GM19468 (cell line): ENCODE data around the gene AGPAT2.
"Not testable (repeated sequence)": the region's sequence is repeated elsewhere in the genome, so short reads cannot be mapped to it uniquely, and the experiment has no call there.

Experiments
- ATAC-seq: cut with Tn5 transposase; IDR thresholded peaks from one replicate; pipeline ENCODE4 v1.9.1; 2021; ENCODE audit warnings: mild to moderate bottlenecking, moderate library complexity, moderate number of reproducible peaks; ENCODE audit not compliant: unreplicated experiment; ENCODE audit errors: extremely low read depth

AGPAT2 gene

DNA sequence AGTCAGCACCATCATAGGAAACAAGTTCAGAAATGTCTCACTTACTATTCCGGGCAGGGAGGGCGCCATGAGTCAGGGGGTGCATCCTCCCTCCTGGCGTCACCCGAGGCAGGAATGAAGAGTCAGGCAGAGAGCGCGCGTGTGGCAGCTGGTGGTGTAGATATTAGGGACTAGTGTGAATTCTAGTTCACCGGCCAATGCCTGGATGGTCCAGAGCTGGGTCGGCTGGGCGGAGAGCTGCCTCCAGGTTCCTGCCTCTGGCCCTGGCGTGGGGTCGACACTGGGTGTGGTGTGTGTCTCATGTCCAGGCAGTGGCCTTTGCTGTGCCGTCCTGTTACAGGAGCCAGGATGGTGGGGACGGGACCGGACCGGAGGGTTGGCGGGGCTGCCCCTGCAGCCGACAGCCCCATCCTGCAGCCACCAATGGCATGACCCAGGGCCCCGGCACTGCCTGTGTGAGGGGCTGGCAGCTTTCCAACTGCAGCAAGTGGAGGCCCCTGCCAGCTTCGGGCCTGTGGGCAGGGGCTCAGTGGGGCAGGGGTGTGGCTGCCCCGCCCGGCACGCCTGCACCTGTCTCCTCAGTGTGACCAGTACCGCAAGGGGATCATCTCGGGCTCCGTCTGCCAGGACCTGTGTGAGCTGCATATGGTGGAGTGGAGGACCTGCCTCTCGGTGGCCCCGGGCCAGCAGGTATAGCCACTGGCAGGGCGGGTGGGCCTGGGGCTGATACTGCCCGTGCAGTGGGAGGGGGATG, 34.3 kb upstream of the AGPAT2 start:
- no peak for ATAC-seq

DNA sequence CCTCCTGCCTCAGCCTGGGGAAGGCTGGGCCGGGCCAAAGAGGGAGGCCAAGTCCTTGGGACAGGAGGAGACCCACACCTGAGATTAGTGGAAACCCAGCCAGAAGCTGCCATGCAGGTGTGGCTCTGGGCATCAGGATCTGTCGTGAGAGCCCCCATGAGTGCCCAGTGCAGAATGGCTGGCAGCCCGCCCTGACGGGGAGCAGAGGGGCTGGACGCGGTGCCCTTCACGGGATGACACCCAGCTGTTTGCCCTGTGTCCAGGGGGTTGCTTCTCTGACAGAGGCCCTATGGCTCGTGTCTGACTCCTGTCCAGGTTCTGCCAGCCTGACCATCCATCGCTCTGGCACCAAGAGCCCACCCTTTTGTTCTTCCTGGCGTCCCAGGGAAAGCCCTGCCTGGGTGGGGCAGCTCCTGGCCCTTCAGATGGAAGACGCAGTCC, 33.7 kb upstream of the AGPAT2 start:
- no peak for ATAC-seq

DNA sequence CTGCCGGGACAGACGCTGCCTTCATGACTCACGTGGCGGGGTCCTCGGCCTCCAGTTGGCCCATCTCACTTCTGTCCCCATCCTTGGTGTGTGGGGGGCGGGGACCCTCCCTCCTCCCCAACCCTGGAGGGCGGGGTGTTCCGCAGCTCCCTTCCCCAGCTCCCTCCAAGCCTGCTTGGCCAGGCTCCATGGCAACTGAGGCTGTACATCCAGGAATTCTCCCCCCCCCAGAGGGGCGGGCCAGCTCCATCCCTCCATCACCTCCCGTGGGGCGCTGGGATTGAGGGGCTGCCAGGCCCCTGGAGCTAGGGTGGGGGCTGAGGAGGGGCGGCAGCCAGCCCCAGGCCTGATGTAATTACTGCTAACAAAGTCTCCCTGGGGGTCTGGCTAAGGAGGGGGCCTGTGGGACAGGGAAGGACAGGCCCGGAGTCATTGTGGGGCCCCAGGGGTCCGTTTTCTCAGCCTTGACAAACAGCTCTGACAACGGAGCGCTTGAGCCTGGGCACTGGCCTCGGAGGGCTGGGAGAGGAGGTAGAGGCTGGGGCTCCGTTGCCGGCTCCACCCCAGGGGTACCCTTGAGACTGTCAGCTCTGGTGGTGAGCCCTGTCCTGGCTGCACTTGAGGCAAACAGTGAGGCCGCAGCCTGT, 33.1 kb upstream of the AGPAT2 start:
- no peak for ATAC-seq

DNA sequence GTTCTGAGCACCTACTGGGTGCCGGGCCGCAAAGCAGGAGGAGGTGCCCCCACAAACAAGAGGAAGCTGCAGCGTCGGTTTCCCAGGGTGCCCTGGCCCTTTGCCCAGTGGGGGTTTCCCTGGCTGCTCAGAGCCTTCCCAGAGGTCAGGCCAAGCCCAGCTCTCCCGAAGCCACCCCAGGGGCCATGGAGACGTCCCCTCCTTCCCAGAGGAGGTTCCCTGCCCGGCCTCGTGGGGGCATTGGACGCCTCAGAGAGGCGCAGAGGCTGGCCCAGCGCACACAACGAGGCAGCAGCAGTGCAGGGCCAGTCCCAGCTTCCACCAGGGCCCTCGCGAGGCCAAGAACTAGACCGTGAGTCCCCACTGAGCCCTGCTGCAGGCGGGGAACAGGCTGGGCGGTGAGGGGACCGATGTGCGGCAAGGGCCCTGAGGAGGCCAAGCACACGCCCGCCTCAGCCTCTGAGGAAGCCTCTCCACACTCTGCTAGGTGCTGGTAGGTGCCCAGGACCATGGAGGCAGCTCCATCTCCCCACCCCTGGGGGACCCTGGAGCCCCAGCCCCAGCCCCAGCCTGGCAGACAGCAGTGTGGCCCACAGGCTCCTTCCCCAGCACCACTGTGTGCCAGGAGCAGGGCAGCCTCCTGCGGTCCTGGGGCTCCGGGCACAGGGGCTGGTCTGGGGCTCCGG, 32.1 kb upstream of the AGPAT2 start:
- ATAC-seq: no peak

DNA sequence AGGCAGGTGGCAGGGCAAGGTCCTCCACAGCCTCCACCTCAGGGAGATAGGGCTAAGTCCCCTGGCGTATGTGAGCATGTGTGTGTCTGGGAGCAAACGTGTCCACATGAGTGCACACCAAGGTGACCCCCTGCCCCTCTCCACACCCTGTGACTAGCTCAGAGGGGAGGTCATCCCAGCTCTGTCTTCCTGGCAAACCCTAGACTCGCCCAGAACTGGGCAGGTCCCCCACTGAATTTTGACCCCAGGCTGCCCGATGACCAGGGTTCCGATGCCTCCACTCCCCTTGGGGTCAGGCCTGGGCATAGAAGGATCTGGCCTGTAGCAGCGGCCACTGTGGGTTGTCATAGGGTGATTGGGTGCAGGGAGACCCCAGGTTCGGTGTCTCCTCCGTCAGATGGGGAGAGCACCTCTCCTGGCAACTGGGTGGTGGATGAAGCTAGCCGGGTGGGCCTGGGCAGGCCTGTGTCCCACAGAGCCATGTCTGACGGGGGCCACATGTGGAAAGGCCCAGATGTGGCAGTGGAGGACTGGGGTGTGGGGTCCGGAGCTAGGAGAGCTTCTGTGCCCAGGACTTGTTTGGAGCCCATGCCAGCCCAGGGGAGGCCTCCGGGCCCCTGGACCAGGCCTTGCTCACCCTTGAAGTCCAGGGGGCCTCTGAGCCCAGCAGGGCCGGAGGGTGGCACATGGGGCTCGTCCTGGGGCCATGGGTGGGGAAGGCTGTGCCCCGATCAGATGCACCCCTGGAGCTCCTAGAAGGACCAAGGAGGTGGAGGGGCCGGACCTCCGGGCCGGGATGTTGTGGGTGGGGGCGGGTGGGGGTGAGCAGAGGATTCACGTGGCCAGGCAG, 31.3 kb upstream of the AGPAT2 start:
- no peak for ATAC-seq

DNA sequence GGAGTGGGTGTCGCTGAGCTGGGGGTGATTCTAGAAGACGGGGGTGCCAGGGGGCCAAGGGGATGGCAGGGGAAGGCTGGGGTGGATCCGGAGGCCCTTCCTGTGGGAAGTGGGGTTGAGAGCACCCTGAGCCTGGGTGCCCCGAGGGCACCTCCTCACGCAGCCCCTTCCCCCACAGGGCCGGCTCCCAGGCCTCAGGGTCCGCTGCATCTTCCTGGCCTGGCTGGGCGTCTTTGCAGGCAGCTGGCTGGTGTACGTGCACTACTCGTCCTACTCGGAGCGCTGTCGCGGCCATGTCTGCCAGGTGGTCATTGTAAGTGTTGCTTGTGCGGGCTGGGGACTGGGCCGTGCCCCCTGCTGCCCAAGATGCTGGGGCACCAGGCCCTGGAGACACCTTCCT, 30.1 kb upstream of the AGPAT2 start:
- ATAC-seq: no peak

DNA sequence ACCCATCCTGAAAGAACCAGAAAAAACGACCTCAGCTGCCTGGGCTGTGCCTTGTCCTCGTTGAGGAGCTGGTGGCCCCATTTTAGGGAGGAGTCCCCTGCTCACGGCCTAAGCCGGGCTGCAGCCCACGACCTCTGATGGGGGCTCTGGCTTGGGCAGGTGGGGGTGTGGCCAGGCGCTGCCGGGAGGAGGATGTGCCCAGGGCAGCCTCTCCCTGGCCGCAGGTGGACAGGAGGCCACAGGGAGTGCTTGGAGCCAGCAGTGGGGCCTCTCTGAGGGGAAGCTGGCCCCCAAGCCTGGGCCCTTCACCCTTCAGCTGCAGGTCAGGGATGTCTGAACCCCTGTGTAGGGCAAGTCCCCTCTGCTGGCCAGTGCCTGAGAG, 27.6 kb upstream of the AGPAT2 start:
- no peak for ATAC-seq

DNA sequence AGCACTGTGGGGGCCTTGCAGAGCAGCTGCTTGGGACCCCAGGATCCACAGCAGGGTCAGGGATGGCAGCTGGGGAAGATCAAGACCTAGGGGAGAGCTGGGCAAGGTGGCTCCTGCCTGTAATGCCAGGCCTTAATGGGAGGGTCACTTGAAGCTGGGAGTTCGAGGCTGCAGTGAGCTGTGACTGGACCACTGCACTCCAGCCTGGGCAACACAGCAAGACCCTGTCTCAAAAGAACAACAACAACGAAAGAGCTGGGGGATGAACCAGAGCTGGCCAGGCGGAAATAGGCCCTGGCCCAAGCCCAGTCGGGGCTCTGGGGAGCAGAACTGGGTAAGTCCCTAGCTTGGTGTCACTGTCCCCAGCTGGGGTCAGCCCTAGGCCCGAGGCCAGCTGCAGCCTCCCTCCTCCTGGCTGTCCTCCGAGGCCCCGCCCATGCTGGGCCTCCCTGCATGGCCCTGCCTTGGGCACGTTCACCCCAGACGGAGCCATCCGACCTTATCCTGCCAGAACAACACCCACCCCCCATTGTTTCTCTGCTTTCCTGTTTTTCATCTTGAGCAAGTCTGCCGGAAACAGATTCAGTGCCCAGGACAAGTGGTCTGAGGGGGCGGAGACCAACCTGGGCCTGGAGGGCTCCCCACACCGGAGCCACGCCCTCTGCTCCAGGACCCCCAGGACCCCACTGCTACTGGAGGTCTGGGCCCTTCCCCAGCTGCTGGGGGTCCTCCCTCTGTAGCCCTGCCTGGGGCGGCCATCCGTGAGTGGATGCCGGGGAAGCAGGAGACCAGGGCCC, 27.0 kb upstream of the AGPAT2 start:
- no peak for ATAC-seq

DNA sequence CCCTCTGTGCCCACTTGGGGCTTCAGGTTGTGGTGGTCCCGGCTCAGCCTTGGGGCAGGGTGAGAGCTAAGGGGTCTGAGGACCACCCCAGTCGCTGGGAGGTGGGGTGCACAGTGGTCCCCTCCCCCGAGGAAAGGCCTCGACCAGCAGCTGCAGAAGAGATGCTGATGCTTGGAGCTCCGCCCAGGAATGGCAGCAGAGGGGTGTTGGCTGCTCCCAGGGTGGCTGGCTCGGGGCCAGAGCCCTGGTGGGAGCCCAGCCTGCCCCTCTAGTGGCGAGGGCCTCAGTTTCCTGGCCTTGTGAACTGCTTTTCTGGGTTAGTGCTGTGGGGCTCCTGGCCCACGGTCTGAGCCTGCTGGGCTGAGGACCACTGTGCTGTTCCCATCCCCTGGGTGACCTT, 26.3 kb upstream of the AGPAT2 start:
- no peak for ATAC-seq

DNA sequence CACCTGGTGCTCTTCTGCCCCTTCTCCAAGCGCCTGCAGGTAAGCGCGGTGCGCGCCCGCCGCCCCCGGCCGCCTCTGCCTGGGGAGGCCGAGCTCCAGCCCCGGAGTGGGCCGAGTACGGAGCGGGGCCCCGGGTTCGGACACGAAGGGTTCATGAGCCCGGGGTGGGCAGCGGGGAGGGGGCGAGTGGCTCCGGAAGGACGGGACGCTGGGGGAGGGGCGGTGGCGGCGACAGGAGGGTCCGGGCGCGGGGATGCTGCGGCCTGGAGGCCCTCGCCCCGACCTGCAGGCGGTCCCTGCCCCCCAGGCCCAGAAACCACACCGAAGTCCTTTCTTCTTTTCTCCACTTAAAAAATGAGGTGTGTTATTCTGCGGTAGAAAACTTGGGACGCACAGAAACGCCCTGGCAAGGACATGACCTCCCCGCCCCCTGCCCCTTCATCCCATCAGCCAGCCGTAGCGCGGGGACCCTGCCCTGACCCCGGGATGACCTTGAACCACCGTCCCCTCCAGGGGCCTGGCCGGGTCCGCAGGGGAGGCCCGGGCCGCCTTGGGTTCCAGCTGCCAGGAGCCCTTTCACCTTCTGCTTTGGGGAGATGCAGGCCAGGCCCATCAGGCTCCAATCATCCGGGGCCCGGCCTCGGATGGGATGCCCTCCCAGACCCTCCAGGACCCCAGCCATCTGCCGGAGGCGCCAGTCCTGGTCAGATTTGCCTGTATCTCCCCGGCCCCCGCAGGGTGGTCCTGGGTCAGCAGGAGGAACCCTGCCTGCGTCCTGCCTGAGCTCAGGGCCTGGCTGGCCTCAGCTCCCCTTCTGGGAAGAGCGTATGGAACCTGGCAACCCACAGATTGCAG, 25.7 kb upstream of the AGPAT2 start:
- no peak for ATAC-seq

DNA sequence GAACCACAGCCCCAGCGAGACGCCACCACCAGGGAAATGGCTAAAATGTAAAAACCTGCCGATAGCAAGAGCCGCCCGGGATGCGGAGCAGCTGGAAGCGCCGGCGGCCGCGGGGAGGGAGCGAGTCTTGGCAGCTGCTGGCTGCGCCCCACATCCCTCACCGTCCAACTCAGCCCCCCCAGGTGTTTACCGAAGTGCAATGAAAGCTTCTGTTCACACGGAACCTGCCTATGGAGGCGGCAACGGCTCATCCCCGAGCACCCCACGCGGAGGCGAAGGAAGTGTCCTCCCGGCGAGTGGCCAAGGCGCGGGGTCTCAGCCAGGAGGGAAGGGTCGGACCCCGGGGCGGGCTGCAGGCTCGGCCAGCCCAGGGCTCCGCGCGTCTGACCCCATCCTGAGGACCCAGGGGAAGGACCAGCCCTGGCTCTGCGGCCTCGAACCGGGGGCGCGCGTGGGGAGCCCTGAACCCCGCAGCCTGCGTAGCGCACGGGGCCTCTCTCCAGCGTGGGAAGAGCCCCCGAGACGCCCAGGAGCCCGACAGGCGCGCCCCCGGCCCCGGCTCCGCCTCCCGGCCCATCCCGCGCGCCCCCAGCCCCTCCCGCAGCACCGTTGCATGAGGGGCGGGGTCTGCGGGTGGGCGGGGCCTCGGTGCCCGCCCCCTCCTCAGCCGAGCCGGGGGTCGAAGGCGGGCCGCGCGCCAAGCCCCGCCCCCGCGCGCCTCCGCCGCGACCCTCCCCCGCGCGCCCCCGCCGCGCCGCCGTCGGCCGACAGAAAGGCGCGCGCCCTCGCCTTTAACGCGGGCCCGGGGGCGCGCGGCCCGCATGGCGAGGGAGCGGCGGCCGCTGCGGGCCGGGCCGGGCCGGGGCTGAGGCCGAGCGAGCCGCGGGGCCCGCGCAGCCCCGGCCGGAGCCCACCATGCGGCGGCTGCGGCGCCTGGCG, 24.8 kb upstream of the AGPAT2 start, which contains the start of gene DIPK1B:
DIPK1B (plus strand) TSS at position 822 of the 939 bp plus-strand sequence; CDS start at position 916, 94 bp downstream.
- no peak for ATAC-seq

DNA sequence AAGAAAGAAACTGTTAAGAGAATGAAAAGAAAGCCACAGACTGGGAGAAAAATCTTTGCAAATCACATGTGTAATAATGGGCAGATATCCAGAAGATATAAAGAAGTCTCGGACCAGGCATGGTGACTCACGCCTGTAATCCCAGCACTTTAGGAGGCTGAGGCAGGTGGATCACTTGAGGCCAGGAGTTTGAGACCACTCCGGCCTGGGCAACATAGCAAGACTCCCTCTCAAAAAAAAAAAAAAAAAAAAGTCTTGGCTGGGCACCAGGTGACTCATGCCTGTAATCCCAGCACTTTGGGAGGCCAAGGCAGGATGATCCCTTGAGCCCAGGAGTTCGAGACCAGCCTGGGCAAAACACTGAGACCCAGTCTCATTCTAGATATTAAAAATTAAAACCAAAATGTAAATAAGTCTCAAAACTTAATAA, 24.0 kb upstream of the AGPAT2 start:
- ATAC-seq: not testable (repeated sequence)

DNA sequence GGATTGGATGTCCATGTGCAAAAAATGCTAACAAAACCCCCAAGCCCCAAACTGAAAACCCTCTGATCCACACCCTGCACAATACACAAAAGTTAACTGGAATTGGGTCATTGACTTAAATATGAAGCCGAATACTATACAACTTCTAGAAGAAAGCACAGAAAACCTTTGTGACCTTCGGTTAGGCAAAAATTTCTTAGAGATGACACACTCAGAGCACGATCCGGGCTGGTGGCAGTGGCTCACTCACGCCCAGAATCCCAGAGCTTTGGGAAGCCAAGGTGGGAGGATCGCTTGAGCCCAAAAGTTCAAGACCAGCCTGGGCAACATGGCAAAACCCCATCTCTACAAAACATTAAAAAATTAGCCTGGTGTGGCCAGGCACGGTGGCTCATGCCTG, 23.3 kb upstream of the AGPAT2 start:
- ATAC-seq: no peak

DNA sequence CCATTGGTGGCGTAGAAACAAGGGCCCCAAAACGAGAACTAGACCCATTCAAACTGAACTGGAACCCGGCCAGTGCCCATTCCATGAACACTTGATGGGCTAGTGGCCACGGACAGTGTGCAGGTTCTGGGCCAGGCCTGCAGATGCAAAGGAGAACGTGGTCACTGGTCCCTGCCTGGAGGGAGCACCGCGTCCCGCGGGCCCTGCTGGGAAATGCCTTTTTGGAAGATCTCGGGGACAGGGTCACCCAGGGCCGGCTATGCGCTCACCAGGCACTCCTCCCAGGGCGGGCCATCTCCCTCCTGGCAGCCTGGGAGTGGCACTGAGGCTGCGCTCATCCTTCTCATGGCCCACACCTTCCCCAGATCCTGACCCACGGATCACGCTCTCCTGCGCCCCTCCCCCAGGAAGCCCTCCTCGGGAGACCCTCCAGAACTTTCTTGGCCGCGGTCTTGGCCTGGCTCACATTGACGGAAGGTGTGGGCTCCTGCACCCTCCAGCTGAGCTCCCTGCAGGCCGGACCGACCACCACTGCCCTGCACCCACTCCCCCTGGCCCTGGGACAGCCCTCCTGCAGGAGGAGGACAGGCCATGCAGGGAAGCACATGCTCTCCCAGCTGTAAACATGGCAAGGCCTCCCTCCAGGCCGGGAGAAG, 22.3 kb upstream of the AGPAT2 start:
- ATAC-seq: no peak

DNA sequence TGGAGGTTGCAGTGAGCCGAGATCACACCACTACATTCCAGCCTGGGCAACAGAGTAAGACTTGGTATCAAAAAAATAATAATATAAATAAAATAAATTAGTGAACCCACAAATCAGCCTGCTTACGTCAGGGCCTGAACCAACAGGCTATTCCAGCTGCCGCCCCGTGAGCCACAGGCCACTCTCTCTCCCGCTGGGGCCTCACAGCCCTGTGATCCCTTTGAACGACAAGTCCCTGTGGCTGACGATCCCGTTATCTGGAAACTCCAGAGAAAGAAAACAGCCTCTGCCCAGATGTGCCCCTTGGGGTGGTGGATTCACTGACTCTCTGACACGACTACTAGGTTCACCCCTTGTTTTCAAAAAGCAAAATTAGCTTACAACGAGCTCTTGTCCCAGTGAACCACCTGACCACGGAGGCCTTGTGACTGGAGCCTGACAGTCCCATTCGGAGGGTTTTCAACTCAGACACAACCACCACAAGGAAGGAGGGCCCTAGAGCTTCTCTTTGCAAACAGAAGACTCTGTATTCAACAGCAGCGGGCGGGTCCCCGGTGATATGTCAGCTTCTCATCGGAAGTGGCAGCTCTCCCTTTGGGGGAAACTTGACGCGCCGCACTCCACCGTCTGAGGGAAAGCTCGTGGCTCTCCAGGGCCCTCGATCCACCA, 20.7 kb upstream of the AGPAT2 start:
- no peak for ATAC-seq

DNA sequence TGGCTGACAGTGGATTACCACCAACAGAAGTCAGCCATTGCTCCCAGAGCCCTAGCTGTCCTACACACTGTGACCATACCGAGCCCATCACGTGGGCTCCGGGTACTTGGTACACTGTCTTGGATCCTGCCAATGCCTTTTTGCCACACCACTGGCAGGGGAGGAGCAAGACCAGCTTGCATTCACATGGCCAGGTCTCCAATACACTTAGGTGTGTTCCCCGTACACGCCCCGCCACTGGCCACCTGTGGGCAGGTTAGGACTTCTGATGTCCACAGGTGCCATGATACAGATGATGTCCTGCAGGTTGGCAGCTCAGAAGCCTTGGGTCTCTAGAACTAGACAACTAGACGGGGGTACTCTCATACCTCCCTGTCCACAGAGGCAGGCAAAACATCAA, 19.8 kb upstream of the AGPAT2 start:
- no peak for ATAC-seq

DNA sequence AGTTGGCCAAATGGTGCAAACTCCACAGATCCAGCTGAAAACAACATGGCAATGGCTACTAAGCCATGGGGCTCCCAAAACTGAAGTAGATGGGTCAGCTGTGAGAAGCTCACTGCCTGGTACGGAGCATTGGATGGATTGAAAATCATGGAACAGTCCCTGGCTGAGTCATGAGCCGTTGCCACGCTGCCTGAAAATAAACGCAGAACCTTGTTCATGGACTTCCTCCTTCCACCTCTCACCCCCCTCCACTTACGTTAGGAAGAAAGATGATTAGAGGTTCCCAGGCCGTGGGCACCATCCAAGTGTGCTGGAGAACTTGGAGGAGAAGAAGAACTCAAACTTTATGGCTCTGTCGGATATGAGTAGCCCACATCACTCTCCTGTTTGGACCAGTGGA, 18.3 kb upstream of the AGPAT2 start:
- no peak for ATAC-seq
